PC-3 (cell line): Measurements from ENCODE around the gene FEV. TPM values are rescaled to one million over a fixed set of nuclear protein-coding genes. Genes with fewer than 3 reads are reported as not detected.

Source experiments
- ATAC-seq: fragments of 200-7000 bp; cut with Tn5 transposase; 2 replicates; pipeline ENCODE4 v1.9.1; 2020; ENCODE audit warnings: mild to moderate bottlenecking, moderate library complexity
- BruUV-seq: library from RNA; stranded (reverse); fragments of 400-500 nt; replicated peaks from 2 replicates; lab custom pipeline; 2021; lab: Mats Ljungman, UMichigan
- CTCF ChIA-PET: fragments of 300-600 bp; sonication (Branson Sonifier 250); formaldehyde crosslinking; loops from one replicate; lab custom pipeline; 2022; ENCODE audit warnings: antibody characterized with exemption; lab: Charles Lee
- POLR2A ChIA-PET: fragments of 300-600 bp; sonication (Branson Sonifier 250); formaldehyde crosslinking; loops from one replicate; lab custom pipeline; 2022; ENCODE audit warnings: antibody characterized with exemption; ENCODE audit not compliant: unreplicated experiment; lab: Charles Lee
- DNase-seq: peaks from one replicate; pipeline ENCODE4 v3.0.0-alpha.2; 2015
- H2AFZ ChIP-seq: fragments of 300-600 bp; sonication (generic); 2 replicates; pipeline ENCODE4 v1.6.0; 2016; ENCODE audit warnings: antibody characterized with exemption, low read length
- H3F3A ChIP-seq: fragments of 300-600 bp; sonication (generic); one replicate; pipeline ENCODE4 v1.6.0; 2017; ENCODE audit warnings: antibody characterized with exemption, low read length, control low read depth, mild to moderate bottlenecking; ENCODE audit not compliant: unreplicated experiment
- H3K27ac ChIP-seq: fragments of 300-600 bp; sonication (generic); 2 replicates; pipeline ENCODE4 v1.5.1; 2016; ENCODE audit warnings: mild to moderate bottlenecking, low read length
- H3K27me3 ChIP-seq: fragments of 300-600 bp; sonication (generic); 2 replicates; pipeline ENCODE4 v1.6.1; 2016; ENCODE audit warnings: low read length, mixed read lengths
- H3K36me3 ChIP-seq: fragments of 300-600 bp; sonication (generic); 2 replicates; pipeline ENCODE4 v1.6.1; 2016; ENCODE audit warnings: low read depth, mixed run types, low read length, mixed read lengths
- H3K4me1 ChIP-seq: fragments of 300-600 bp; sonication (generic); 2 replicates; pipeline ENCODE4 v1.5.1; 2016; ENCODE audit warnings: low read length; ENCODE audit not compliant: insufficient read depth
- H3K4me2 ChIP-seq: fragments of 300-600 bp; sonication (generic); 2 replicates; pipeline ENCODE4 v1.6.0; 2016; ENCODE audit warnings: low read length
- H3K4me3 ChIP-seq: fragments of 300-600 bp; sonication (generic); 2 replicates; pipeline ENCODE4 v1.5.1; 2016; ENCODE audit warnings: mild to moderate bottlenecking, low read length, mixed read lengths
- H3K79me2 ChIP-seq: fragments of 300-600 bp; sonication (generic); 2 replicates; pipeline ENCODE4 v1.6.1; 2017; ENCODE audit warnings: low read length, mixed read lengths
- H3K9ac ChIP-seq: fragments of 300-600 bp; sonication (generic); 2 replicates; pipeline ENCODE4 v1.6.0; 2016; ENCODE audit warnings: mild to moderate bottlenecking, low read length
- H3K9me2 ChIP-seq: fragments of 300-600 bp; sonication (generic); replicated peaks from 2 replicates; pipeline ENCODE4 v1.6.1; 2016; ENCODE audit warnings: mixed run types, low read length, mixed read lengths
- H3K9me3 ChIP-seq: fragments of 300-600 bp; sonication (generic); 2 replicates; pipeline ENCODE4 v1.6.1; 2016; ENCODE audit warnings: low read length, mixed read lengths
- H4K20me1 ChIP-seq: fragments of 300-600 bp; sonication (generic); 2 replicates; pipeline ENCODE4 v1.6.1; 2016; ENCODE audit warnings: low read length, mixed read lengths
- CTCF ChIP-seq: fragments of 300-600 bp; sonication (generic); conservative IDR thresholded peaks from 2 replicates; pipeline ENCODE4 v1.5.1; 2017; ENCODE audit warnings: antibody characterized with exemption, low read depth, mild to moderate bottlenecking, low read length
- EZH2 ChIP-seq: fragments of 300-600 bp; sonication (generic); IDR thresholded peaks from one replicate; pipeline ENCODE4 v1.6.1; 2017; ENCODE audit warnings: antibody characterized with exemption, mild to moderate bottlenecking, low read length; ENCODE audit not compliant: unreplicated experiment
- EZH2phosphoT487 ChIP-seq: fragments of 300-600 bp; sonication (generic); IDR thresholded peaks from 2 replicates; pipeline ENCODE4 v1.6.1; 2018; ENCODE audit warnings: mild to moderate bottlenecking, antibody characterized with exemption, low read length, borderline replicate concordance
- intact Hi-C: fragments of 100-400 bp; cut with micrococcal nuclease; formaldehyde crosslinking; loops from 2 replicates; pipeline ENCODE4 v1.9.0; 2023
- total RNA-seq: library from RNA; depleted of rRNA; stranded (reverse); fragments of >200 nt; gene quantifications from 2 replicates; pipeline ENCODE4 v1.2.3, GENCODE V29; 2014

FEV gene
- total RNA-seq, 1 experiment from 2014 or later: 0.07 TPM

GRCh38 chr2:219001577-219002394, 16.8 kb upstream of the FEV start:
- H3K4me3 ChIP-seq: peak overlapping the region; percentile 66
- no peaks in the 10 kb centered on the region for H4K20me1 ChIP-seq
- no peak overlapping the region for H3K27ac ChIP-seq
- H3K4me1 ChIP-seq: peaks cover 23% of the 10 kb centered on the region
- no peak for TF ChIP-seq CTCF
- TF ChIP-seq EZH2phosphoT487: peak; percentile 84
- no peak for TF ChIP-seq EZH2
- H3K27me3 ChIP-seq: peaks cover 18% of the 10 kb centered on the region
- H3F3A ChIP-seq: no peaks in the 10 kb centered on the region
- H3K9ac ChIP-seq: peak overlapping the region; percentile 7; the same call in 1 of the 2 replicates
- intact Hi-C loops: no loop called here
- peak overlapping the region; percentile 83 for H3K4me2 ChIP-seq
- DNase-seq: peak; percentile 86
- no peaks in the 10 kb centered on the region for H3K79me2 ChIP-seq
- H3K36me3 ChIP-seq: no peaks in the 10 kb centered on the region
- POLR2A ChIA-PET: interaction anchor here (0.6 to 0.7 kb wide), 2 partner anchors 122 to 687 kb away, joined by 3 to 5 read pairs; no protein-coding TSS in a partner anchor
- peak; percentile 72 for ATAC-seq
- peak overlapping the region; percentile 74 for H2AFZ ChIP-seq
- H3K9me3 ChIP-seq: no peaks in the 10 kb centered on the region
- CTCF ChIA-PET: interaction anchor here (0.6 to 1.4 kb wide), 9 partner anchors 8 to 528 kb away, joined by 3 to 19 read pairs (median 4); no protein-coding TSS in a partner anchor
- BruUV-seq: no TSS peak
- no peaks in the 10 kb centered on the region for H3K9me2 ChIP-seq

GRCh38 chr2:219001100-219001576, 16.2 kb upstream of the FEV start:
- peaks cover 29% of the 10 kb centered on the region for H3K4me1 ChIP-seq
- peak overlapping the region; percentile 6; the same call in 1 of the 2 replicates for H3K9ac ChIP-seq
- peak overlapping the region; percentile 66 for H3K4me3 ChIP-seq
- TF ChIP-seq EZH2: no peak
- TF ChIP-seq EZH2phosphoT487: no peak
- TF ChIP-seq CTCF: no peak
- intact Hi-C loops: no loop called here
- BruUV-seq: no TSS peak
- peak overlapping the region; percentile 74 for H2AFZ ChIP-seq
- ATAC-seq (peak; percentile 23), DNase-seq (peak; percentile 6)
- H3K27me3 ChIP-seq: peaks cover 18% of the 10 kb centered on the region
- H3K36me3 ChIP-seq: no peaks in the 10 kb centered on the region
- H4K20me1 ChIP-seq: no peaks in the 10 kb centered on the region
- H3K9me2 ChIP-seq: no peaks in the 10 kb centered on the region
- no peaks in the 10 kb centered on the region for H3K79me2 ChIP-seq
- POLR2A ChIA-PET: no interaction called here
- peak overlapping the region; percentile 83 for H3K4me2 ChIP-seq
- no peaks in the 10 kb centered on the region for H3F3A ChIP-seq
- no peaks in the 10 kb centered on the region for H3K9me3 ChIP-seq
- H3K27ac ChIP-seq: no peak overlapping the region
- CTCF ChIA-PET: interaction anchor here (0.6 to 1.4 kb wide), 4 partner anchors 9 to 529 kb away, joined by 3 to 19 read pairs (median 4); no protein-coding TSS in a partner anchor
